Loucy (cell line): ENCODE results near the gene SLC35F3.
A peak's percentile ranks its signal among the peaks of the same experiment; 100 is the strongest.

ENCODE experiments used
- H2AFZ ChIP-seq: fragments of 200-600 bp; sonication (generic); 2 replicates; pipeline ENCODE4 v1.6.0; 2016; ENCODE audit warnings: antibody characterized with exemption, mild to moderate bottlenecking, low read length, moderate library complexity
- H3F3A ChIP-seq: fragments of 200-600 bp; 2 replicates; pipeline ENCODE4 v1.6.0; 2016; ENCODE audit warnings: antibody characterized with exemption, low read depth, mild to moderate bottlenecking
- H3K27me3 ChIP-seq: fragments of 200-600 bp; sonication (generic); 2 replicates; pipeline ENCODE4 v1.6.1; 2014; ENCODE audit warnings: low read length, mild to moderate bottlenecking; ENCODE audit not compliant: insufficient read depth, poor library complexity, severe bottlenecking
- H3K36me3 ChIP-seq: fragments of 200-600 bp; sonication (generic); 2 replicates; pipeline ENCODE4 v1.6.1; 2016; ENCODE audit warnings: low read length; ENCODE audit not compliant: insufficient read depth
- H3K4me1 ChIP-seq: fragments of 200-600 bp; sonication (generic); 2 replicates; pipeline ENCODE4 v1.5.1; 2014; ENCODE audit warnings: low read length, mild to moderate bottlenecking; ENCODE audit not compliant: insufficient read depth, poor library complexity, severe bottlenecking
- H3K4me2 ChIP-seq: fragments of 200-600 bp; sonication (generic); 2 replicates; pipeline ENCODE4 v1.6.0; 2014; ENCODE audit warnings: antibody characterized with exemption, low read length, low read depth, mild to moderate bottlenecking; ENCODE audit not compliant: poor library complexity, severe bottlenecking
- H3K4me3 ChIP-seq: fragments of 200-600 bp; sonication (generic); 2 replicates; pipeline ENCODE4 v1.5.1; 2014; ENCODE audit warnings: low read length, mild to moderate bottlenecking, mixed read lengths; ENCODE audit not compliant: poor library complexity, severe bottlenecking
- H3K79me2 ChIP-seq: fragments of 200-600 bp; sonication (generic); 2 replicates; pipeline ENCODE4 v1.6.1; 2014; ENCODE audit warnings: low read length; ENCODE audit not compliant: insufficient read depth
- H3K9ac ChIP-seq: fragments of 200-600 bp; sonication (generic); 2 replicates; pipeline ENCODE4 v1.6.0; 2014; ENCODE audit warnings: mild to moderate bottlenecking, low read depth, low read length, moderate library complexity; ENCODE audit not compliant: poor library complexity, severe bottlenecking
- H3K9me2 ChIP-seq: fragments of 200-600 bp; sonication (generic); replicated peaks from 2 replicates; pipeline ENCODE4 v1.6.1; 2016; ENCODE audit warnings: low read depth, low read length, mixed read lengths
- H3K9me3 ChIP-seq: fragments of 200-600 bp; sonication (generic); 2 replicates; pipeline ENCODE4 v1.6.1; 2014; ENCODE audit warnings: mild to moderate bottlenecking, antibody characterized with exemption, low read length, low read depth; ENCODE audit not compliant: insufficient read depth
- H4K20me1 ChIP-seq: fragments of 200-600 bp; sonication (generic); 2 replicates; pipeline ENCODE4 v1.6.0; 2014; ENCODE audit warnings: antibody characterized with exemption, low read length, mild to moderate bottlenecking; ENCODE audit not compliant: insufficient read depth, poor library complexity, severe bottlenecking
- EZH2phosphoT487 ChIP-seq: fragments of 200-600 bp; IDR thresholded peaks from 2 replicates; pipeline ENCODE4 v1.6.1; 2018; ENCODE audit warnings: antibody characterized with exemption, mild to moderate bottlenecking, moderate library complexity, borderline replicate concordance
- TF ChIP-seq, protein P1 (sequence below): fragments of 200-600 bp; sonication (generic); conservative IDR thresholded peaks from 2 replicates; pipeline ENCODE4 v1.5.1; 2014; ENCODE audit warnings: mild to moderate bottlenecking, antibody characterized with exemption, low read length

SLC35F3 gene

DNA sequence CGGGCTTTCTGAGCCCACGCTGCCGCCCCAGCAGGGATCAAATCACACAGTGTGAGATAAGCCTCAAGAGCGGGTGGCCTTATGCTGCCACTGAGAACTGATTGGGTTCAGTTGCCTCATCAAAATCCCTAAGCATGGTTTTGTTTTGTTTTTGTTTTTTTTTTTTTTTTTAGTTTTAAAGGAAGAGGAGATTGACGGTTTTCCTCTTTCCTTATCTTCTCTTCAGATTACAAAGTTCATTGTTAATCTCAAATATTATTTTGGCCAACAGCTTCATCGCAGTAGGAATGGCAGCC lies 469.4 kb downstream of the SLC35F3 start:
- Histone ChIP-seq H3K4me3 (peak overlapping the region; percentile 98), H3K27me3 (no peaks in the 10 kb centered on the region), H3K36me3 (peaks cover 6% of the 10 kb centered on the region; the same call in 1 of the 2 replicates), H3K4me1 (peaks cover 33% of the 10 kb centered on the region), H3K4me2 (peak overlapping the region; percentile 100), H3K9ac (peak overlapping the region; percentile 98), H3K9me2 (no peaks in the 10 kb centered on the region), H3K9me3 (no peaks in the 10 kb centered on the region), H2AFZ (peak overlapping the region; percentile 98), H3K79me2 (peaks cover 50% of the 10 kb centered on the region), H3F3A (0 out of 2 replicates have a peak, but pooled peaks cover 6% of the 10 kb centered on the region), H4K20me1 (no peaks in the 10 kb centered on the region)
- TF ChIP-seq, protein P1, sequence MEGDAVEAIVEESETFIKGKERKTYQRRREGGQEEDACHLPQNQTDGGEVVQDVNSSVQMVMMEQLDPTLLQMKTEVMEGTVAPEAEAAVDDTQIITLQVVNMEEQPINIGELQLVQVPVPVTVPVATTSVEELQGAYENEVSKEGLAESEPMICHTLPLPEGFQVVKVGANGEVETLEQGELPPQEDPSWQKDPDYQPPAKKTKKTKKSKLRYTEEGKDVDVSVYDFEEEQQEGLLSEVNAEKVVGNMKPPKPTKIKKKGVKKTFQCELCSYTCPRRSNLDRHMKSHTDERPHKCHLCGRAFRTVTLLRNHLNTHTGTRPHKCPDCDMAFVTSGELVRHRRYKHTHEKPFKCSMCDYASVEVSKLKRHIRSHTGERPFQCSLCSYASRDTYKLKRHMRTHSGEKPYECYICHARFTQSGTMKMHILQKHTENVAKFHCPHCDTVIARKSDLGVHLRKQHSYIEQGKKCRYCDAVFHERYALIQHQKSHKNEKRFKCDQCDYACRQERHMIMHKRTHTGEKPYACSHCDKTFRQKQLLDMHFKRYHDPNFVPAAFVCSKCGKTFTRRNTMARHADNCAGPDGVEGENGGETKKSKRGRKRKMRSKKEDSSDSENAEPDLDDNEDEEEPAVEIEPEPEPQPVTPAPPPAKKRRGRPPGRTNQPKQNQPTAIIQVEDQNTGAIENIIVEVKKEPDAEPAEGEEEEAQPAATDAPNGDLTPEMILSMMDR: no peak
- TF ChIP-seq EZH2phosphoT487: no peak
